LNCaP clone FGC (cell line): Measurements from ENCODE around the gene KLHL34.

ENCODE experiments used
- DNase-seq: peaks from one replicate; pipeline ENCODE4 v3.0.0-alpha.2; 2011; ENCODE audit warnings: low read depth
- H3K4me3 ChIP-seq: 2 replicates; pipeline ENCODE4 v1.5.1; 2011; ENCODE audit warnings: mild to moderate bottlenecking, low read depth, low read length, control low read depth
- CTCF ChIP-seq: IDR thresholded peaks from 2 replicates; pipeline ENCODE4 v1.5.1; 2012; ENCODE audit warnings: mild to moderate bottlenecking; ENCODE audit not compliant: control insufficient read depth, insufficient read depth; ENCODE audit errors: extremely low read depth

The KLHL34 gene

DNA sequence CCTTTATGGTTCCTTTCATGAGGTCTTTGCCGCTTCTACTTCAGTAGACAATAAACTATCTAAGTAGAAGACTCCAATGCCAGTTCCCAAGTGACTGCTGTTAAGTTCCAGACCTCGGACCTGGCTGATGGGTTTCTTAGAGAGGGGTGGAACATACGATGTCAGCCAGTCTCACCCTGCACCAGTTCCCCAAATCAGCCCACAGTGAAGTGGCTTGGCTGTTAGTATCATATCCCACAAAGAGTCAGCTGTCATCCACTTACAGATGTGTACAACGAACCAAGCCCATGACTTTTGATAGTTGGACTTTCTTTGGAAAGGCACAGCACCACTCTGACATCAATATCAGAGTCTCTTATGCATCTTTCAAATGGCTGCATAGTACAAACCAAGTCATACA, 8.1 kb upstream of the KLHL34 start:
- no peak overlapping the region for H3K4me3 ChIP-seq
- no peak for TF ChIP-seq CTCF
- DNase-seq, result no peak

DNA sequence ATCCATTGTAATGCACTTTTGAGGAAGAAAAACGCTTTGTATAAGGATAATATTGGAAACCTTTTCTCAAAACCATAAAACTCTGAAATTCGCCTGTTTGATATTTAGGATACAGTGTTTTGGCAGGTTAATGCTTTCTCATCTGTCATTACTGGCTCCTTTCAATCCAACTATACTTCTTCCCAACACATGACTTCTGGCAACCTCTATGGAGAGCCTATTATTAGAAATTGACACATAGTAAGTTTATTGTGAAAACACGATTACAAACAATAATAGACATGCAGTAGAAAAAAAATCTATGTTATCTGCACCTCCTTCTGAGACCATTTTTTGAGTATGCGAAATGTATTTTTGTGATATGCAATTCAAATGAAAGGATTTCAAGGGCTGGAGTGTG, 4.6 kb upstream of the KLHL34 start:
- DNase-seq, result no peak
- TF ChIP-seq CTCF, result no peak
- no peak overlapping the region for H3K4me3 ChIP-seq

DNA sequence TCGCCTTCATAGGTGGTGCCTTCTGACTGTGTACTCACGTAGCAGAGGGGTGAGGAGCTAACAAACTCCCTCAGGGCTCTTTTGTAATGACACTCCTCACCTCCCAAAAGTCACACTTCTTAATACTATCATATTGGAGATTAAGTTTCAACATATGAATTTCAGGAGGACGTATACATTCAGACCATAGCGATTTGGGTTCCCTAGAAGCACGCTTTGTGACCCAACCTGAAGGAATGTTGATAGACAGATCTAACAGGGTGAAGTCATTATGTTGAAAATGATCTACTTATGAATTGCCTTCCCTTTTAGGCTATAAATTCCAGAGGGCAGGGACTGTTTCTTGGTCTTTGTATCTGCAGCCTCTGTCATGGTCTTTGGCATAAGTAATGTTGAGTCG, 3.2 kb upstream of the KLHL34 start:
- DNase-seq, result no peak
- no peak for TF ChIP-seq CTCF
- no peak overlapping the region for H3K4me3 ChIP-seq

DNA sequence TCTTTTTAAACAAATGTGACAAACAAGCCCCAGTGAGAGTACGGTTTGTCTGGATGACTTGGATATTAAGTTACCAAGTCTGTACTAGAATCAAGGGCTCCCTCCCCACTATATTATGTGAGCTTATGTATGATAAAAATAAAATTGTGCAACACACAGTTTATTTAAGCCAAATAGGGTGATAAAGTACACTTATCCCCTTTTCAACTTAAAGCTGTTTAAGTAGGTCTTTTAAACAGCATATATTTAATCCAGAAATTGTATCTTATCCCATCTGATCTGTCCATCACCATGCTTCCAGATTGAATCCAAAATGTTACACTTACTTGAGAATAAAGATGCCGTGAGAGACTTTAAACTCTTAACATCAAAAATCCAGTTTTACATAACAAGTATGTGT, 2.0 kb upstream of the KLHL34 start:
- DNase-seq, result no peak
- H3K4me3 ChIP-seq, result no peak overlapping the region
- no peak for TF ChIP-seq CTCF

DNA sequence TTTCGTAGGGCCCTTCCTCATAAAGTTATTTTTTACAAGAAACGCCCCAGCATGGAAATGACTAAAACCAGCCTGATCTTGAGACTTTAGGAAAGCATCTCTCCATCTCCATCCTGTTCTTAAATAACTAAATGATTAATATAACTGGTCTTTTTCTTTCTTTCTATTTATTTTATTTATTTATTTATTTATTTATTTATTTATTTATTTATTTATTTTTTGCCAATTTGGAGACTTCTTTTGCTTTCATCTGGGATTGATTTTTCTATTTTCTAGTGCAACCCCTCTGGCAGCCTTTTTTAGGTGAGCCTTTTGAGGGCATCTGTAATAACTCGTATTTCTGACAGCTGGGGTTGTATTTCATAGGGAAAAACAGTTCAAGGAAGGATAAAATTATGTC, 1.2 kb upstream of the KLHL34 start:
- H3K4me3 ChIP-seq, result no peak overlapping the region
- no peak for DNase-seq
- no peak for TF ChIP-seq CTCF

DNA sequence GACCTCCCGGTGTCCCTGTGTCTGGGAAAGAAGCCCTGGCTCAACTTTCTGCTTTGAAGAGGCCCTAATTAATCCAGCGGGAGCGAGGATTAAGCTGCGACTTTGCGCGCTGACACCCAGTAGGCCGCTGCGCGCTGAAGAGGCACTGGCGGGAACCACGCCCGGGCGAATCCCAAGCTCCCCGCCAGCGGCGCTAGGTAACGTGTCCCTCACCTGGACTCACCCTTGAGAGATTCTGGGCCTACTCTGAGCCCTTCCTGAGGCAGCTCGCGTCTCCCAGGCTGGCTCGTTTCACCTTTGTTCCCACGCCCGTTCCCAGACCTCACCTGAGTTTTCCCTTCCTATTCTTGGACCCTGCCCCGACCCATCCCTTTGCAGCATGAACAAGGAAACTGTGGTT, 616 bp upstream of the KLHL34 start:
- DNase-seq, result no peak
- no peak for TF ChIP-seq CTCF
- no peak overlapping the region for H3K4me3 ChIP-seq

DNA sequence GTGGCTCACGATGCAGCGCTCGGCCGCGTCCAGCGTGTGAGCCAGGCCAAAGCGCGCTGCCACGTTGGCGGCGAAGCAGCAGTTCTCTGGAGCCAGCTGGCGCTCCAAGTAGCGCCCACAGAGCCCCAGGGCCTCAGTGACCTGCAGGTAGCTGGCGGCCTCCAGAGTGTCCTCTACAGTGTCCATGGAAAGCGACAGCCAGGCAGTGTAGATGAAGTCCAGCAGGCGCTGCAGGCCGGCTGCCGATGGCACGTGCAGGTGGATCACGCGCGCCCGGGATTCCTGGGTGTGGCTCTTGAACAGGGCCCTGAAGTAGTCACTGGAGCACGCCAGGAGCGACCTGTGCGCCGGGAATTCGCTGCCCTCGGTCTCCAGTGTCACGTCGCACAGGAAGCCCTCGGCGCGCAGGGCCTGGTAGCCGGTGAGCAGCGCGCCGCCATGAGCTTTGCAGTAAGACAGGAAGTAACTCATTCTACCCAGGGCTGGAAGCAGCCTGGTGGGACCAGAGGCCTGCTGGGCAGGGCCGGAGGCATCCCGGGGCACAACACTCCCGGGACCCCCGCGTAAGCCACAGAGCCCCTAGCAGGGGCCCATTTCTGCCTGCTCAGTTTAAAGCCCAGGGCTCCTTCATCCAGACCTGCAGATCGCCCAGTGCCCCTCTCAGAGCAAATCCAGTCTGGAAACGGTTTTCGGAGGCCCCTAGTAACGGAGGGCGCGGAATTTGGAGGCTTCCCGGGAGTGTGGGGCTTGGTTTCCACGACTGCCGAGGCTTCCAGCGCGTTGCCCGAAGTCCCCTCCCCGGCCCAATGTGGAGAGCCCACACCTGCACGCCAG, 595 bp downstream of the KLHL34 start:
- no peak for DNase-seq
- TF ChIP-seq CTCF, result no peak
- no peak overlapping the region for H3K4me3 ChIP-seq
